HEK293 (cell line): ENCODE results near the gene ADSL.

Source experiments
- CTCF ChIA-PET: fragments of 350-600 bp; formaldehyde crosslinking; extraction: SDS; loops from one replicate; lab custom pipeline; 2021; ENCODE audit warnings: antibody characterized with exemption; lab: Yijun Ruan, JAX
- POLR2A ChIA-PET: fragments of 300-600 bp; formaldehyde crosslinking; extraction: SDS; loops from one replicate; lab custom pipeline; 2020; ENCODE audit warnings: antibody characterized with exemption, inconsistent platforms; lab: Yijun Ruan, JAX
- H3K27ac ChIP-seq: fragments of 200-500 bp; sonication (Bioruptor generic); 2 replicates; pipeline ENCODE4 v1.5.1; 2014; ENCODE audit warnings: low read depth, low read length, control low read depth, inconsistent platforms; ENCODE audit errors: extremely low read depth
- H3K36me3 ChIP-seq, 2 experiments: fragments of 200-500 bp in 1 of 2; sonication (Bioruptor generic) in 1 of 2; 1 replicate in 1 of 2; 2 replicates in 1 of 2; pipeline ENCODE4 v1.5.1; 2014 to 2017; ENCODE audit warnings: inconsistent platforms in 2 of 2, low read length in 2 of 2; ENCODE audit not compliant: control insufficient read depth in 2 of 2, insufficient read depth in 1 of 2
- H3K4me1 ChIP-seq: fragments of 200-500 bp; sonication (Bioruptor generic); 2 replicates; pipeline ENCODE4 v1.5.1; 2014; ENCODE audit warnings: mild to moderate bottlenecking, low read length, inconsistent platforms; ENCODE audit not compliant: control insufficient read depth, insufficient read depth
- H3K4me3 ChIP-seq: 2 replicates; pipeline ENCODE4 v1.5.1; 2011; ENCODE audit warnings: low read depth, mild to moderate bottlenecking, control low read depth, low read length, moderate library complexity
- H3K9me3 ChIP-seq: fragments of 200-500 bp; sonication (Bioruptor generic); 2 replicates; pipeline ENCODE4 v1.5.1; 2014; ENCODE audit warnings: low read depth, low read length, inconsistent platforms; ENCODE audit not compliant: control insufficient read depth, insufficient read depth
- GLI4 ChIP-seq: fragments of 450-650 bp; formaldehyde crosslinking; IDR thresholded peaks from 2 replicates; pipeline ENCODE4 v1.5.1; 2016; ENCODE audit warnings: missing biosample characterization, missing genetic modification characterization
- KLF1 ChIP-seq: fragments of 450-650 bp; formaldehyde crosslinking; IDR thresholded peaks from 2 replicates; pipeline ENCODE4 v1.5.1; 2016; ENCODE audit warnings: missing biosample characterization, missing genetic modification characterization
- KLF16 ChIP-seq: fragments of 450-650 bp; formaldehyde crosslinking; IDR thresholded peaks from 2 replicates; pipeline ENCODE4 v1.5.1; 2017; ENCODE audit warnings: missing biosample characterization, missing genetic modification characterization
- PBX3 ChIP-seq: sonication (generic); formaldehyde crosslinking; IDR thresholded peaks from 2 replicates; pipeline ENCODE4 v1.8.1; 2022; ENCODE audit warnings: mild to moderate bottlenecking, moderate library complexity, missing genetic modification reagents
- RBAK ChIP-seq: fragments of 450-650 bp; formaldehyde crosslinking; IDR thresholded peaks from 2 replicates; pipeline ENCODE4 v1.5.1; 2016; ENCODE audit warnings: missing biosample characterization, missing genetic modification characterization
- ZBTB17 ChIP-seq: fragments of 450-650 bp; formaldehyde crosslinking; IDR thresholded peaks from 2 replicates; pipeline ENCODE4 v1.5.1; 2016; ENCODE audit warnings: missing biosample characterization, missing genetic modification characterization
- ZFP41 ChIP-seq: fragments of 450-650 bp; formaldehyde crosslinking; IDR thresholded peaks from 2 replicates; pipeline ENCODE4 v1.5.1; 2016; ENCODE audit warnings: missing biosample characterization, missing genetic modification characterization, borderline replicate concordance
- ZNF132 ChIP-seq: fragments of 450-650 bp; formaldehyde crosslinking; IDR thresholded peaks from 2 replicates; pipeline ENCODE4 v1.5.1; 2017; ENCODE audit warnings: missing biosample characterization, missing genetic modification characterization, borderline replicate concordance
- ZNF155 ChIP-seq: fragments of 450-650 bp; formaldehyde crosslinking; IDR thresholded peaks from 2 replicates; pipeline ENCODE4 v1.5.1; 2016; ENCODE audit warnings: missing biosample characterization, missing genetic modification characterization
- ZNF274 ChIP-seq, 2 experiments: fragments of 200-500 bp in 1 of 2; fragments of 450-650 bp in 1 of 2; sonication (Bioruptor generic) in 1 of 2; formaldehyde crosslinking in 1 of 2; IDR thresholded peaks; 2 replicates each; pipeline versions ENCODE4 v1.5.1 to v1.6.1; 2014 to 2016; ENCODE audit warnings: borderline replicate concordance in 1 of 2, inconsistent platforms in 1 of 2, low read length in 1 of 2, missing biosample characterization in 1 of 2, missing genetic modification characterization in 1 of 2
- ZNF362 ChIP-seq: fragments of 450-650 bp; formaldehyde crosslinking; IDR thresholded peaks from 2 replicates; pipeline ENCODE4 v1.5.1; 2016; ENCODE audit warnings: missing biosample characterization, missing genetic modification characterization
- ZNF473 ChIP-seq: fragments of 450-650 bp; formaldehyde crosslinking; IDR thresholded peaks from 2 replicates; pipeline ENCODE4 v1.5.1; 2017; ENCODE audit warnings: missing biosample characterization, missing genetic modification characterization
- ZNF530 ChIP-seq: fragments of 450-650 bp; formaldehyde crosslinking; IDR thresholded peaks from 2 replicates; pipeline ENCODE4 v1.5.1; 2016; ENCODE audit warnings: low read depth, missing biosample characterization, missing genetic modification characterization
- ZNF561 ChIP-seq: fragments of 450-650 bp; IDR thresholded peaks from 2 replicates; pipeline ENCODE4 v1.5.1; 2018; ENCODE audit warnings: missing biosample characterization, missing genetic modification characterization, borderline replicate concordance
- ZNF571 ChIP-seq: fragments of 450-650 bp; formaldehyde crosslinking; IDR thresholded peaks from 2 replicates; pipeline ENCODE4 v1.5.0; 2017; ENCODE audit warnings: missing biosample characterization, missing genetic modification characterization
- ZNF621 ChIP-seq: fragments of 450-650 bp; formaldehyde crosslinking; IDR thresholded peaks from 2 replicates; pipeline ENCODE4 v1.5.1; 2017; ENCODE audit warnings: missing biosample characterization, missing genetic modification characterization
- ZNF623 ChIP-seq: fragments of 450-650 bp; formaldehyde crosslinking; IDR thresholded peaks from 2 replicates; pipeline ENCODE4 v1.5.1; 2016; ENCODE audit warnings: missing biosample characterization, missing genetic modification characterization
- ZNF701 ChIP-seq: fragments of 450-650 bp; formaldehyde crosslinking; IDR thresholded peaks from 2 replicates; pipeline ENCODE4 v1.5.1; 2016; ENCODE audit warnings: missing biosample characterization, missing genetic modification characterization
- ZNF785 ChIP-seq: fragments of 450-650 bp; formaldehyde crosslinking; IDR thresholded peaks from 2 replicates; pipeline ENCODE4 v1.5.1; 2016; ENCODE audit warnings: missing biosample characterization, missing genetic modification characterization
- ZNF830 ChIP-seq: fragments of 450-650 bp; IDR thresholded peaks from 2 replicates; pipeline ENCODE4 v1.5.0; 2018; ENCODE audit warnings: missing biosample characterization, missing genetic modification characterization, low read depth, mild to moderate bottlenecking, moderate library complexity
- TF ChIP-seq, protein P1 (sequence below): fragments of 450-650 bp; formaldehyde crosslinking; IDR thresholded peaks from 2 replicates; pipeline ENCODE4 v1.5.1; 2017; ENCODE audit warnings: missing biosample characterization, missing genetic modification characterization
- TF ChIP-seq, protein P2 (sequence below): fragments of 450-650 bp; formaldehyde crosslinking; IDR thresholded peaks from 2 replicates; pipeline ENCODE4 v1.5.1; 2016; ENCODE audit warnings: missing biosample characterization, missing genetic modification characterization, borderline replicate concordance

Gene ADSL

GRCh38 chr22:40322021-40322420 is 24.3 kb upstream of the ADSL start (continued):
- TF ChIP-seq ZNF274 (IDR thresholded peaks at IDR 0.05; ENCODE audit: low read length) (no peak), ZNF274 (tag by site-specific recombination; IDR thresholded peaks at IDR 0.05; ENCODE audit: borderline replicate concordance) (no peak)

DNA sequence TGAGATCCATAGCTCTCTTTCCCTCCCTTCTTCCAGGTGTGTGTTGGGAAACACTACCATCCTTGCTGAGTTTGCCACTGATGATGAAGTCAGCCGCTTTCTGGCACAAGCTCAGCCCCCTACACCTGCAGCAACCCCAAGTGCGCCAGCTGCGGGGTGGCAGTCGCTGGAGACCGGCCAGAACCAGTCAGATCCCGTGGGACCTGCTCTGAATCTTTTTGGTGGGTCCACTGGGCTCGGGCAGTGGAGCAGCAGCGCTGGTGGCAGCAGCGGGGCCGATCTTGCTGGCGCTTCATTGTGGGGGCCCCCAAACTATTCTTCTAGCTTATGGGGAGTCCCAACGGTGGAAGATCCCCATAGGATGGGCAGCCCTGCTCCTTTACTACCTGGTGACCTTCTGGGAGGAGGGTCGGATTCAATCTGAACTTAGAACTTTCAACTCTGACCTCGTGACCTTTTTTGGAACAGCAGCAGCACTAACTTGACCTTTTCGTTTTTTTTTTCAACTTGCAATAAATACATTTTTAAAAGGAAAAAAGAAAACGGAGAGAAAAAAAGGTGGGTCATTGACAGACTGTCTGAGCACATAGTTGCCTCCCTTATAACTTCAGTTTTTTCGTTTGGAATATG is 23.4 kb upstream of the ADSL start:
- ChIA-PET POLR2A (no interaction called here), CTCF (interaction anchor here (1.9 kb wide), 1 partner anchor 25 kb away, joined by 4 read pairs; no protein-coding TSS in a partner anchor)
- Histone ChIP-seq H3K9me3 (no peaks in the 10 kb centered on the region), H3K4me3 (no peak overlapping the region), H3K36me3 (peaks cover 19 to 51% of the 10 kb centered on the region in 2 experiments), H3K4me1 (peaks cover 11% of the 10 kb centered on the region; the same call in 1 of the 2 replicates)
- TF ChIP-seq ZNF701 (tag by site-specific recombination) (no peak), ZNF830 (no peak), ZNF473 (tag by site-specific recombination) (no peak), ZNF155 (no peak), ZNF621 (tag by site-specific recombination) (no peak), ZBTB17 (tag by site-specific recombination) (no peak), ZNF530 (tag by site-specific recombination) (no peak), KLF16 (tag by site-specific recombination) (no peak), ZNF132 (tag by site-specific recombination) (no peak), ZNF571 (tag by site-specific recombination) (no peak), GLI4 (tag by site-specific recombination) (no peak), PBX3 (no peak), ZFP41 (tag by site-specific recombination) (no peak)
- TF ChIP-seq, protein P1, sequence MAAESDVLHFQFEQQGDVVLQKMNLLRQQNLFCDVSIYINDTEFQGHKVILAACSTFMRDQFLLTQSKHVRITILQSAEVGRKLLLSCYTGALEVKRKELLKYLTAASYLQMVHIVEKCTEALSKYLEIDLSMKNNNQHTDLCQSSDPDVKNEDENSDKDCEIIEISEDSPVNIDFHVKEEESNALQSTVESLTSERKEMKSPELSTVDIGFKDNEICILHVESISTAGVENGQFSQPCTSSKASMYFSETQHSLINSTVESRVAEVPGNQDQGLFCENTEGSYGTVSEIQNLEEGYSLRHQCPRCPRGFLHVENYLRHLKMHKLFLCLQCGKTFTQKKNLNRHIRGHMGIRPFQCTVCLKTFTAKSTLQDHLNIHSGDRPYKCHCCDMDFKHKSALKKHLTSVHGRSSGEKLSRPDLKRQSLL, result no peak
- TF ChIP-seq, all 188 proteins: peak for 0
- H3K27ac ChIP-seq, result no peak overlapping the region

GRCh38 chr22:40323681-40324171 is 22.6 kb upstream of the ADSL start:
- H3K4me1 ChIP-seq, result peaks cover 11% of the 10 kb centered on the region; the same call in 1 of the 2 replicates
- H3K36me3 ChIP-seq, result peaks cover 15 to 46% of the 10 kb centered on the region in 2 experiments
- TF ChIP-seq, protein P2, sequence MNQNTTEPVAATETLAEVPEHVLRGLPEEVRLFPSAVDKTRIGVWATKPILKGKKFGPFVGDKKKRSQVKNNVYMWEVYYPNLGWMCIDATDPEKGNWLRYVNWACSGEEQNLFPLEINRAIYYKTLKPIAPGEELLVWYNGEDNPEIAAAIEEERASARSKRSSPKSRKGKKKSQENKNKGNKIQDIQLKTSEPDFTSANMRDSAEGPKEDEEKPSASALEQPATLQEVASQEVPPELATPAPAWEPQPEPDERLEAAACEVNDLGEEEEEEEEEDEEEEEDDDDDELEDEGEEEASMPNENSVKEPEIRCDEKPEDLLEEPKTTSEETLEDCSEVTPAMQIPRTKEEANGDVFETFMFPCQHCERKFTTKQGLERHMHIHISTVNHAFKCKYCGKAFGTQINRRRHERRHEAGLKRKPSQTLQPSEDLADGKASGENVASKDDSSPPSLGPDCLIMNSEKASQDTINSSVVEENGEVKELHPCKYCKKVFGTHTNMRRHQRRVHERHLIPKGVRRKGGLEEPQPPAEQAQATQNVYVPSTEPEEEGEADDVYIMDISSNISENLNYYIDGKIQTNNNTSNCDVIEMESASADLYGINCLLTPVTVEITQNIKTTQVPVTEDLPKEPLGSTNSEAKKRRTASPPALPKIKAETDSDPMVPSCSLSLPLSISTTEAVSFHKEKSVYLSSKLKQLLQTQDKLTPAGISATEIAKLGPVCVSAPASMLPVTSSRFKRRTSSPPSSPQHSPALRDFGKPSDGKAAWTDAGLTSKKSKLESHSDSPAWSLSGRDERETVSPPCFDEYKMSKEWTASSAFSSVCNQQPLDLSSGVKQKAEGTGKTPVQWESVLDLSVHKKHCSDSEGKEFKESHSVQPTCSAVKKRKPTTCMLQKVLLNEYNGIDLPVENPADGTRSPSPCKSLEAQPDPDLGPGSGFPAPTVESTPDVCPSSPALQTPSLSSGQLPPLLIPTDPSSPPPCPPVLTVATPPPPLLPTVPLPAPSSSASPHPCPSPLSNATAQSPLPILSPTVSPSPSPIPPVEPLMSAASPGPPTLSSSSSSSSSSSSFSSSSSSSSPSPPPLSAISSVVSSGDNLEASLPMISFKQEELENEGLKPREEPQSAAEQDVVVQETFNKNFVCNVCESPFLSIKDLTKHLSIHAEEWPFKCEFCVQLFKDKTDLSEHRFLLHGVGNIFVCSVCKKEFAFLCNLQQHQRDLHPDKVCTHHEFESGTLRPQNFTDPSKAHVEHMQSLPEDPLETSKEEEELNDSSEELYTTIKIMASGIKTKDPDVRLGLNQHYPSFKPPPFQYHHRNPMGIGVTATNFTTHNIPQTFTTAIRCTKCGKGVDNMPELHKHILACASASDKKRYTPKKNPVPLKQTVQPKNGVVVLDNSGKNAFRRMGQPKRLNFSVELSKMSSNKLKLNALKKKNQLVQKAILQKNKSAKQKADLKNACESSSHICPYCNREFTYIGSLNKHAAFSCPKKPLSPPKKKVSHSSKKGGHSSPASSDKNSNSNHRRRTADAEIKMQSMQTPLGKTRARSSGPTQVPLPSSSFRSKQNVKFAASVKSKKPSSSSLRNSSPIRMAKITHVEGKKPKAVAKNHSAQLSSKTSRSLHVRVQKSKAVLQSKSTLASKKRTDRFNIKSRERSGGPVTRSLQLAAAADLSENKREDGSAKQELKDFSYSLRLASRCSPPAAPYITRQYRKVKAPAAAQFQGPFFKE (tag by site-specific recombination), result no peak
- TF ChIP-seq ZNF785 (tag by site-specific recombination) (no peak), ZBTB17 (tag by site-specific recombination) (no peak), KLF1 (tag by site-specific recombination) (no peak), ZNF623 (tag by site-specific recombination) (no peak), ZNF362 (tag by site-specific recombination) (no peak), ZNF561 (tag by site-specific recombination) (no peak), ZNF530 (tag by site-specific recombination) (no peak), RBAK (tag by site-specific recombination) (no peak)
- ChIA-PET CTCF (interaction anchor here (0.6 to 1.9 kb wide), 3 partner anchors 24 to 222 kb away, joined by 4 to 5 read pairs (median 4); no protein-coding TSS in a partner anchor), POLR2A (interaction anchor here (0.7 kb wide), 1 partner anchor 294 kb away, joined by 3 read pairs; no protein-coding TSS in a partner anchor)
- no peaks in the 10 kb centered on the region for H3K9me3 ChIP-seq
- H3K27ac ChIP-seq, result no peak overlapping the region
- H3K4me3 ChIP-seq, result no peak overlapping the region
